Measurements from ENCODE around the gene TNIP1. TPM values are rescaled to one million over a fixed set of nuclear protein-coding genes. Genes with fewer than 3 reads are reported as not detected.

TNIP1 gene
- total and polyA plus RNA-seq, 2 experiments from 2014 or later: 94.9 to 134 TPM

GRCh38 chr5:151097820-151098767 is 17.3 kb upstream of the TNIP1 start:
- TF ChIP-seq CTCF (IDR thresholded peaks at IDR 0.05; ENCODE audit: low read depth, low read length): no peak
- H3K4me3 ChIP-seq: no peak overlapping the region
- peaks cover 7% of the 10 kb centered on the region for H3K36me3 ChIP-seq
- H3K9me3 ChIP-seq (ENCODE audit: low read depth): no peaks in the 10 kb centered on the region
- no peaks in the 10 kb centered on the region for H3K27me3 ChIP-seq
- no peak for DNase-seq (ENCODE audit: low read depth in 1 of 2, low spot score in 1 of 2)
- peak overlapping the region; percentile 84 for H3K27ac ChIP-seq
- peaks cover 37% of the 10 kb centered on the region for H3K4me1 ChIP-seq (ENCODE audit: low read depth)

DNA sequence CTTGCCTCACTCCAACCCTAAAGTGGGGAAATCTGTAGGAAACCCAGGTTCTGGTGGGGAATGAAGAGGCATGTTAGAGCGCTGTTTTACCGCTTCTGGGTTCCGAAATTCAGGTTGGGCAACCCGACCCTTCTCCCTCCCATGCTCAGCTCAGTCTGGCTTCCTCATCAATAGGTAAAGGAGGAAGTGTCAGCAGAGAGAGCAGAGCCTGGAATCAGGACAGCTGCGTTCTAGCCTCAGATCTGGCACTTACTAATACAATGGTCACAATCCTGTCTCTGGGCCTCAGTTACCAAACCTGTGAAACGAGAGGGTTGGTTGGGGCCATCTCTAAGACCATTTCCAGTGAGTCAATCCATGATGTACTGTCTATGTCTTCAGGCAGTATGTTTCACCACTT is 16.2 kb upstream of the TNIP1 start:
- H3K36me3 ChIP-seq: no peaks in the 10 kb centered on the region
- H3K4me1 ChIP-seq (ENCODE audit: low read depth): peaks cover 37% of the 10 kb centered on the region
- no peak for TF ChIP-seq CTCF (IDR thresholded peaks at IDR 0.05; ENCODE audit: low read depth, low read length)
- DNase-seq (ENCODE audit: low read depth in 1 of 2, low spot score in 1 of 2): no peak
- H3K27ac ChIP-seq: peak overlapping the region; percentile 84
- no peaks in the 10 kb centered on the region for H3K9me3 ChIP-seq (ENCODE audit: low read depth)
- H3K4me3 ChIP-seq: no peak overlapping the region
- H3K27me3 ChIP-seq: no peaks in the 10 kb centered on the region

DNA sequence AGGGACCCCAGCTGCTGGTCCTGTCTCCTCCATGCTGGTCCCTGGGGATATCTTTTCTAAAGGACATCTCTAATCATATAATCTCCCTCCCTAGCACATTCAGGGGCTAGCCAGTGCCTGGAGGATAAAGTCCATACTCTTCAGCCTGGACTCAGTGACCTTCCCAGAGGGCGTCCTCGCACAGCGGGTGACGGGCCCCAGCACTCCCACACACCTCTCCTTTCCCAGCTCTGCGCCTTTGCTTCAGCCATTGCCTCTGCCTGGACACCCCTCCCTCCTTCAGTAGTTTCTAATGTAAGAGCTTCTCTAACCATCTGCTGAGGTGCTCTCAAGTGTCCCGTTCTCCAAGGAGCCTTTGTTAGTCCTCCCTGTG is 15.2 kb upstream of the TNIP1 start:
- no peak overlapping the region for H3K4me3 ChIP-seq
- H3K36me3 ChIP-seq: no peaks in the 10 kb centered on the region
- no peak for TF ChIP-seq CTCF (IDR thresholded peaks at IDR 0.05; ENCODE audit: low read depth, low read length)
- H3K27me3 ChIP-seq: no peaks in the 10 kb centered on the region
- H3K27ac ChIP-seq: peak overlapping the region; percentile 84
- DNase-seq (ENCODE audit: low read depth in 1 of 2, low spot score in 1 of 2): no peak
- peaks cover 28% of the 10 kb centered on the region for H3K4me1 ChIP-seq (ENCODE audit: low read depth)
- H3K9me3 ChIP-seq (ENCODE audit: low read depth): no peaks in the 10 kb centered on the region

GRCh38 chr5:151095341-151096000 is 14.6 kb upstream of the TNIP1 start:
- Histone ChIP-seq H3K27ac (peak overlapping the region; percentile 84), H3K27me3 (no peaks in the 10 kb centered on the region), H3K4me1 (ENCODE audit: low read depth) (peaks cover 23% of the 10 kb centered on the region), H3K4me3 (no peak overlapping the region), H3K9me3 (ENCODE audit: low read depth) (no peaks in the 10 kb centered on the region), H3K36me3 (no peaks in the 10 kb centered on the region)
- TF ChIP-seq CTCF (IDR thresholded peaks at IDR 0.05; ENCODE audit: low read depth, low read length): no peak
- peak in 1 of 2 donors; percentile 48 for DNase-seq (ENCODE audit: low read depth in 1 of 2, low spot score in 1 of 2)

DNA sequence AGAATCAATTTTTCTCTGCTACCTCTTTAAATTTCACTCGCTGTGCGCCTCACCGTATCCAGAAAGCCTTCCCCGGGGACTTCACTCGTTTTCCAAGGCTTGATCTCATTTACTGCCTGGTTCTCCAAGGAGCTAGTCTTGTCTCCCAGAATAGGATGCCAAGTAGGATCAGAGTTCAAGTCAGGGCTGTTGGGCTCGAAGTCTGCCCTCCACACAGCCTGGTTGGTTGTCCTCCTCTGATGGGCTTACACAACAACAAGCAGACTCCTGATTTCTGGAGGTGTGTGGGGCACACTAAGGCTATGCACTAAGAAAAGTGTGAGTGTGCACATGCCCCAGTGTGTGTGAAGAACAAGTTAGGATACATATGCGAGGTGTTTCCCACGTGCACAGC is 14.0 kb upstream of the TNIP1 start:
- TF ChIP-seq CTCF (IDR thresholded peaks at IDR 0.05; ENCODE audit: low read depth, low read length): no peak
- no peaks in the 10 kb centered on the region for H3K36me3 ChIP-seq
- no peaks in the 10 kb centered on the region for H3K27me3 ChIP-seq
- peak in 1 of 2 donors; percentile 77 for DNase-seq (ENCODE audit: low read depth in 1 of 2, low spot score in 1 of 2)
- peaks cover 17% of the 10 kb centered on the region for H3K4me1 ChIP-seq (ENCODE audit: low read depth)
- no peak overlapping the region for H3K4me3 ChIP-seq
- peak overlapping the region; percentile 84 for H3K27ac ChIP-seq
- no peaks in the 10 kb centered on the region for H3K9me3 ChIP-seq (ENCODE audit: low read depth)
